K562 (cell line): Measurements from ENCODE around the gene ATM. TPM values are rescaled to one million over a fixed set of nuclear protein-coding genes. Genes with fewer than 3 reads are reported as not detected.

ENCODE experiments used
- ATAC-seq: fragments of 200-7000 bp; cut with Tn5 transposase; 3 replicates; pipeline ENCODE4 v1.9.1; 2020; ENCODE audit warnings: moderate library complexity
- BruUV-seq: library from RNA; stranded (reverse); fragments of 400-500 nt; replicated peaks from 2 replicates; lab custom pipeline; 2021; lab: Mats Ljungman, UMichigan
- CTCF ChIA-PET: fragments of 300-600 bp; formaldehyde crosslinking; extraction: SDS; loops from one replicate; lab custom pipeline; 2021; ENCODE audit warnings: low intra/inter-chr PET ratio; lab: Yijun Ruan, JAX
- POLR2A ChIA-PET: fragments of 300-600, 350-650 bp; sonication (Branson Sonifier 250); formaldehyde crosslinking; extraction: SDS; loops from one replicate; lab custom pipeline; 2021; ENCODE audit warnings: antibody characterized with exemption, inconsistent platforms; lab: Yijun Ruan, JAX
- DNase-seq, 4 experiments: peaks; one replicate each; pipeline versions ENCODE4 v3.0.0 to v3.0.0-alpha.2; 2011 to 2018; ENCODE audit warnings: low spot score in 3 of 4, mixed read lengths in 3 of 4; ENCODE audit errors: extremely low read depth in 1 of 4
- FAIRE-seq: peaks from 2 replicates; lab custom pipeline; 2011; peaks lifted over from hg19 to GRCh38; lab: Jason Lieb, UNC
- H2AFZ ChIP-seq: 2 replicates; pipeline ENCODE4 v1.6.0; 2011; ENCODE audit warnings: low read depth, low read length, control low read depth, inconsistent platforms
- H3K27ac ChIP-seq: fragments of 200-600 bp; 3 replicates; pipeline ENCODE4 v1.8.0; 2011; ENCODE audit warnings: low read depth, mild to moderate bottlenecking, control low read depth, inconsistent platforms, low read length, moderate library complexity, mixed read lengths; ENCODE audit errors: extremely low read depth
- H3K27me3 ChIP-seq, 2 experiments: fragments of 300-600 bp in 1 of 2; 2 replicates in 1 of 2; 3 replicates in 1 of 2; pipeline versions ENCODE4 v1.6.0 to v1.8.0; 2011; ENCODE audit warnings: inconsistent platforms in 2 of 2, low read length in 2 of 2, mild to moderate bottlenecking in 1 of 2, mixed read lengths in 1 of 2, moderate library complexity in 1 of 2; ENCODE audit not compliant: control insufficient read depth in 2 of 2, insufficient read depth in 2 of 2
- H3K36me3 ChIP-seq: fragments of 300-600 bp; 3 replicates; pipeline ENCODE4 v1.8.0; 2011; ENCODE audit warnings: mild to moderate bottlenecking, low read length, inconsistent platforms; ENCODE audit not compliant: control insufficient read depth, insufficient read depth
- H3K4me1 ChIP-seq, 2 experiments: fragments of 200-600 bp in 1 of 2; replicated peaks in 1 of 2; 2 replicates in 1 of 2; 3 replicates in 1 of 2; pipeline versions ENCODE4 v1.5.1 to v1.8.0; 2011; ENCODE audit warnings: inconsistent platforms in 2 of 2, low read length in 2 of 2, mild to moderate bottlenecking in 1 of 2, mixed read lengths in 1 of 2, moderate library complexity in 1 of 2; ENCODE audit not compliant: control insufficient read depth in 2 of 2, insufficient read depth in 2 of 2
- H3K4me2 ChIP-seq: 2 replicates; pipeline ENCODE4 v1.6.1; 2011; ENCODE audit warnings: low read length, control low read depth, inconsistent platforms, mixed read lengths; ENCODE audit not compliant: insufficient read depth
- H3K4me3 ChIP-seq: fragments of 200-600 bp; sonication (generic), shearing (Covaris generic); 2 replicates; pipeline ENCODE4 v1.5.1; 2016; ENCODE audit warnings: control low read depth, inconsistent platforms
- H3K79me2 ChIP-seq: fragments of 200-600 bp; 3 replicates; pipeline ENCODE4 v1.8.0; 2011; ENCODE audit warnings: low read length, inconsistent platforms; ENCODE audit not compliant: control insufficient read depth, insufficient read depth
- H3K9ac ChIP-seq, 2 experiments: 2 replicates each; pipeline versions ENCODE4 v1.6.0 to v1.6.1; 2011; ENCODE audit warnings: low read depth in 2 of 2, low read length in 2 of 2, control low read depth in 1 of 2, inconsistent platforms in 1 of 2, mild to moderate bottlenecking in 1 of 2, mixed read lengths in 1 of 2; ENCODE audit not compliant: insufficient read depth in 1 of 2
- H3K9me1 ChIP-seq: one replicate; pipeline ENCODE4 v1.6.0; 2011; ENCODE audit warnings: inconsistent platforms, mild to moderate bottlenecking, low read length, moderate library complexity; ENCODE audit not compliant: control insufficient read depth, insufficient read depth
- H3K9me3 ChIP-seq: replicated peaks from 2 replicates; pipeline ENCODE4 v1.5.1; 2011; ENCODE audit warnings: low read depth, low read length, inconsistent platforms; ENCODE audit not compliant: control insufficient read depth, insufficient read depth
- H4K20me1 ChIP-seq: replicated peaks from 2 replicates; pipeline ENCODE4 v1.6.1; 2011; ENCODE audit warnings: low read length, inconsistent platforms, mixed read lengths; ENCODE audit not compliant: control insufficient read depth, insufficient read depth
- CBX2 ChIP-seq: fragments of 200-600 bp; sonication (generic); IDR thresholded peaks from one replicate; pipeline ENCODE4 v1.6.1; 2012; ENCODE audit warnings: mild to moderate bottlenecking, low read length, inconsistent platforms; ENCODE audit not compliant: insufficient read depth, poor library complexity, severe bottlenecking
- FOSL1 ChIP-seq: fragments of 200-800 bp; sonication (Bioruptor generic); conservative IDR thresholded peaks from 2 replicates; pipeline ENCODE4 v1.6.1; 2016; ENCODE audit warnings: missing genetic modification characterization, missing compliant biosample characterization
- HNRNPUL1 ChIP-seq: fragments of 200-400 bp; formaldehyde crosslinking; IDR thresholded peaks from 2 replicates; pipeline ENCODE4 v1.6.1; 2017; ENCODE audit warnings: low read length
- ILK ChIP-seq: fragments of 450-650 bp; IDR thresholded peaks from 2 replicates; pipeline ENCODE4 v1.6.1; 2016; ENCODE audit warnings: missing genetic modification characterization, low read depth, mild to moderate bottlenecking, missing compliant biosample characterization, moderate library complexity, borderline replicate concordance
- MYNN ChIP-seq, 2 experiments: sonication (generic); formaldehyde crosslinking in 1 of 2; IDR thresholded peaks; 2 replicates each; pipeline versions ENCODE4 v1.5.0 to v1.6.1; 2016 to 2020; ENCODE audit warnings: antibody characterized with exemption in 1 of 2, missing genetic modification reagents in 1 of 2
- NR0B1 ChIP-seq: fragments of 450-650 bp; IDR thresholded peaks from one replicate; pipeline ENCODE4 v1.6.1; 2018; ENCODE audit warnings: mild to moderate bottlenecking, moderate library complexity; ENCODE audit not compliant: partially characterized antibody
- NR2C1 ChIP-seq, 2 experiments: fragments of 450-650 bp; IDR thresholded peaks; 2 replicates each; pipeline ENCODE4 v1.6.1; 2017; ENCODE audit warnings: mild to moderate bottlenecking in 2 of 2, antibody characterized with exemption in 1 of 2, inconsistent platforms in 1 of 2, missing compliant biosample characterization in 1 of 2, missing genetic modification characterization in 1 of 2
- NR4A1 ChIP-seq, 2 experiments: fragments of 250-450 bp in 1 of 2; fragments of 450-650 bp in 1 of 2; sonication (Bioruptor Pico) in 1 of 2; IDR thresholded peaks; 2 replicates each; pipeline versions ENCODE4 v1.4.0 to v1.6.1; 2016 to 2020; ENCODE audit warnings: mild to moderate bottlenecking in 2 of 2, missing compliant biosample characterization in 1 of 2, missing genetic modification characterization in 1 of 2, moderate library complexity in 1 of 2
- RBFOX2 ChIP-seq: fragments of 200-400 bp; formaldehyde crosslinking; IDR thresholded peaks from 2 replicates; pipeline ENCODE4 v1.6.1; 2017; ENCODE audit warnings: low read depth, mild to moderate bottlenecking, low read length, moderate library complexity
- SAFB2 ChIP-seq: fragments of 200-400 bp; formaldehyde crosslinking; IDR thresholded peaks from 2 replicates; pipeline ENCODE4 v1.6.1; 2018; ENCODE audit warnings: borderline replicate concordance, low read length, low read depth, moderate library complexity; ENCODE audit not compliant: severe bottlenecking
- STAG1 ChIP-seq: sonication (generic); formaldehyde crosslinking; IDR thresholded peaks from 2 replicates; pipeline ENCODE4 v1.5.0; 2020; ENCODE audit warnings: missing genetic modification reagents, borderline replicate concordance
- ZBED1 ChIP-seq: IDR thresholded peaks from 2 replicates; pipeline ENCODE4 v1.6.1; 2014
- ZNF24 ChIP-seq: fragments of 450-650 bp; IDR thresholded peaks from 2 replicates; pipeline ENCODE4 v1.6.1; 2016
- ZNF3 ChIP-seq: fragments of 250-450 bp; sonication (Bioruptor Pico); IDR thresholded peaks from 2 replicates; pipeline ENCODE4 v1.5.0; 2021; ENCODE audit warnings: mild to moderate bottlenecking, moderate library complexity
- ZNF707 ChIP-seq: fragments of 250-450 bp; sonication (Bioruptor Pico); conservative IDR thresholded peaks from 2 replicates; pipeline ENCODE4 v1.8.0; 2022; ENCODE audit warnings: inconsistent platforms, mild to moderate bottlenecking, moderate library complexity
- ZNF717 ChIP-seq: fragments of 250-450 bp; sonication (Bioruptor Pico); IDR thresholded peaks from 2 replicates; pipeline ENCODE4 v1.5.0; 2021
- WGBS: fragments of 100-300 bp; shearing (Covaris generic); methylation state at CpG from one replicate; pipeline ENCODE4 v1.1.6; 2016; ENCODE audit warnings: low coverage, mixed read lengths; ENCODE audit not compliant: insufficient coverage; ENCODE audit errors: missing lambda C conversion rate; 5-methylcytosine and 5-hydroxymethylcytosine counted together
- in situ Hi-C: fragments of 300-500 bp; cut with MboI; formaldehyde crosslinking; loops from 4 replicates; pipeline ENCODE4 v1.15.0; 2018; ENCODE audit warnings: inconsistent platforms, mixed read lengths
- intact Hi-C: fragments of 100-400 bp; cut with micrococcal nuclease; formaldehyde crosslinking; loops from 2 replicates; pipeline ENCODE4 v1.14.2; 2022
- polyA plus RNA-seq, 8 experiments: library from polyadenylated mRNA; depleted of rRNA in 4 of 8; stranded (reverse) in 5 of 8; unstranded in 3 of 8; fragments of >200 nt; fragmentation: Nextera tagmentation in 2 of 8; fragmentation: Illumina TruSeq in 1 of 8; extraction: Ambion mirVana in 2 of 8; extraction: Trizol in 1 of 8; gene quantifications; 2 replicates each; pipeline versions ENCODE4 v1.2.1 to v1.2.3, GENCODE V29; 2011 to 2014; ENCODE audit warnings: inconsistent platforms in 1 of 8, missing spikeins in 1 of 8
- total RNA-seq, 7 experiments: library from RNA; depleted of rRNA in 6 of 7; stranded (reverse); fragments of >200 nt in 6 of 7; fragmentation: Illumina TruSeq in 2 of 7; extraction: Trizol in 2 of 7; gene quantifications; 2 replicates each; pipeline versions ENCODE4 v1.2.1 to v1.2.3, GENCODE V29; 2011 to 2021; ENCODE audit warnings: low replicate concordance in 1 of 7

The ATM gene
- total and polyA plus RNA-seq, 9 of the 15 experiments (the other 6 are each of a cell fraction or from before 2014, with no cell fraction given): 8.3 to 46.8 (median 26.2) TPM

DNA sequence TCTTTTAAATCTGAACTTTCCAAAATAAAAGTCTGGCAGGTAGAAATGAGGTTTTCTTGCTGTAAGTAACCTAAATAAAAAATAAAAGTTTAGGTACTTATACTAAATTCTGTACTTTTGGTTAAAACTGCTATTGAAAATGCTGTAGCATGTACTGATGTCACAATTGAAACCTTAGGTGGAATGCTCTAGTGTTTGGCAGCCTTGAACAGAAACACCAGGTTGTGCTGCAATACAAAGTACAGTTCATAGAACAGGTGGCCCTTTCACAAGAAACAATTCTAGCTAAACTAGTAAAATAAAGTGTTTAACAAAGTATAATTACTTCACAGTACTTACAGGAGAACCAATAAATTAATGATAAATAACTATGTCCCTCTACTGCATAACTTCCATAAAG, 25.5 kb upstream of the ATM start:
- no peak overlapping the region for H3K27ac ChIP-seq
- no peak overlapping the region for H3K9ac ChIP-seq
- H3K4me1 ChIP-seq: peaks cover 8 to 25% of the 10 kb centered on the region in 2 experiments
- peaks cover 61% of the 10 kb centered on the region for H3K79me2 ChIP-seq
- ChIA-PET POLR2A (no interaction called here), CTCF (no interaction called here)
- H3K9me3 ChIP-seq: no peaks in the 10 kb centered on the region
- intact Hi-C loops: no loop called here
- peaks cover 71% of the 10 kb centered on the region for H3K36me3 ChIP-seq
- DNase-seq (no peak), FAIRE-seq (no peak), ATAC-seq (no peak)
- no peak overlapping the region for H3K4me3 ChIP-seq
- H3K27me3 ChIP-seq: no peaks in the 10 kb centered on the region
- H4K20me1 ChIP-seq: peaks cover 10% of the 10 kb centered on the region; the same call in 1 of the 2 replicates
- BruUV-seq: no TSS peak
- no peak overlapping the region for H3K4me2 ChIP-seq
- no peaks in the 10 kb centered on the region for H3K9me1 ChIP-seq
- no peak overlapping the region for H2AFZ ChIP-seq
- TF ChIP-seq MYNN (IDR thresholded peaks at IDR 0.05) (0 out of 2 replicates have a peak, but pooled peaks have one; percentile 24), MYNN (CRISPR knock-in tag; IDR thresholded peaks at IDR 0.05) (no peak), RBFOX2 (no peak)
- TF ChIP-seq, all 486 proteins: peak for 1
- in situ Hi-C loops: no loop called here

GRCh38 chr11:108198833-108199232, 24.0 kb upstream of the ATM start:
- Histone ChIP-seq H3K79me2 (peaks cover 76% of the 10 kb centered on the region), H3K27me3 (no peaks in the 10 kb centered on the region), H3K9me3 (no peaks in the 10 kb centered on the region), H3K27ac (no peak overlapping the region), H3K9ac (peak overlapping the region in 1 of 2 experiments; percentile 3; a peak in 1 of 4 replicates), H3K36me3 (peaks cover 73% of the 10 kb centered on the region), H3K4me2 (no peak overlapping the region), H3K4me3 (no peak overlapping the region), H4K20me1 (peaks cover 10% of the 10 kb centered on the region; the same call in 1 of the 2 replicates), H3K4me1 (peaks cover 8 to 28% of the 10 kb centered on the region in 2 experiments), H3K9me1 (no peaks in the 10 kb centered on the region), H2AFZ (no peak overlapping the region)
- in situ Hi-C loops: no loop called here
- CTCF ChIA-PET: no interaction called here
- FAIRE-seq (no peak), ATAC-seq (no peak), DNase-seq (no peak)
- POLR2A ChIA-PET: interaction anchor here (0.9 kb wide), 1 partner anchor 17 kb away, joined by 3 read pairs; no protein-coding TSS in a partner anchor
- intact Hi-C loops: no loop called here
- no TSS peak for BruUV-seq
- WGBS: 94% methylated on average over 8 of the region's 8 CpGs
- TF ChIP-seq STAG1: no peak
- TF ChIP-seq ZNF3 (CRISPR knock-in tag): no peak
- no peak for TF ChIP-seq NR2C1 (IDR thresholded peaks at IDR 0.05)
- no peak for TF ChIP-seq NR2C1 (tag; IDR thresholded peaks at IDR 0.05)
- no peak for TF ChIP-seq RBFOX2
- no peak for TF ChIP-seq CBX2
- no peak for TF ChIP-seq NR0B1
- TF ChIP-seq SAFB2: no peak
- TF ChIP-seq ZNF717 (CRISPR knock-in tag): no peak
- no peak for TF ChIP-seq NR4A1 (CRISPR knock-in tag; IDR thresholded peaks at IDR 0.05)
- no peak for TF ChIP-seq NR4A1 (tag; IDR thresholded peaks at IDR 0.05)
- no peak for TF ChIP-seq ZNF707 (CRISPR knock-in tag)
- no peak for TF ChIP-seq HNRNPUL1
- no peak for TF ChIP-seq ZNF24
- no peak for TF ChIP-seq ILK (tag)
- no peak for TF ChIP-seq FOSL1 (tag)
- TF ChIP-seq ZBED1: no peak
